HepG2 (cell line): Measurements from ENCODE around the gene DRAM1. TPM values are rescaled to one million over a fixed set of nuclear protein-coding genes. Genes with fewer than 3 reads are reported as not detected.

Experiments
- ATF4 ChIP-seq, 2 experiments: fragments of 450-650 bp in 1 of 2; sonication (generic) in 1 of 2; formaldehyde crosslinking; IDR thresholded peaks; 2 replicates each; pipeline versions ENCODE4 v1.5.0 to v1.8.0; 2020 to 2022; ENCODE audit warnings: mild to moderate bottlenecking in 1 of 2, missing genetic modification reagents in 1 of 2
- ATF7-NPFF ChIP-seq: sonication (generic); formaldehyde crosslinking; IDR thresholded peaks from 2 replicates; pipeline ENCODE4 v1.8.1; 2023; ENCODE audit warnings: mild to moderate bottlenecking, low read depth, missing genetic modification reagents, moderate library complexity
- ATM ChIP-seq: fragments of 450-650 bp; IDR thresholded peaks from 2 replicates; pipeline ENCODE4 v1.7.1; 2017; ENCODE audit warnings: mild to moderate bottlenecking, borderline replicate concordance
- CREB1 ChIP-seq, 2 experiments: fragments of 450-650 bp in 1 of 2; IDR thresholded peaks; 2 replicates each; pipeline ENCODE4 v1.6.1; 2016 to 2017; ENCODE audit warnings: control low read depth in 1 of 2, mild to moderate bottlenecking in 1 of 2, missing compliant biosample characterization in 1 of 2, missing genetic modification characterization in 1 of 2
- FOXC1 ChIP-seq: sonication (generic); formaldehyde crosslinking; IDR thresholded peaks from 2 replicates; pipeline ENCODE4 v1.8.0; 2022; ENCODE audit warnings: mild to moderate bottlenecking, missing genetic modification reagents, borderline replicate concordance
- FOXO1 ChIP-seq: sonication (generic); formaldehyde crosslinking; IDR thresholded peaks from 2 replicates; pipeline ENCODE4 v1.4.0; 2020; ENCODE audit warnings: missing genetic modification reagents
- GATAD2A ChIP-seq: IDR thresholded peaks from 2 replicates; pipeline ENCODE4 v1.6.1; 2016
- GMEB2 ChIP-seq: IDR thresholded peaks from 2 replicates; pipeline ENCODE4 v1.6.1; 2016; ENCODE audit warnings: missing biosample characterization, missing genetic modification reagents, low read depth
- KMT2A ChIP-seq: sonication (generic); formaldehyde crosslinking; IDR thresholded peaks from 2 replicates; pipeline ENCODE4 v1.4.0; 2020; ENCODE audit warnings: missing genetic modification reagents
- MAFG ChIP-seq: sonication (generic); formaldehyde crosslinking; IDR thresholded peaks from 2 replicates; pipeline ENCODE4 v1.5.1; 2020; ENCODE audit warnings: mild to moderate bottlenecking, missing genetic modification reagents
- NCOR1 ChIP-seq: fragments of 200-600 bp; sonication (generic); IDR thresholded peaks from 2 replicates; pipeline ENCODE4 v1.7.0; 2017; ENCODE audit warnings: antibody characterized with exemption, low read length, borderline replicate concordance
- PCBP2 ChIP-seq: fragments of 200-400 bp; formaldehyde crosslinking; optimal IDR thresholded peaks from 2 replicates; pipeline ENCODE3; 2018; ENCODE audit warnings: low read length, low read depth; ENCODE audit not compliant: poor library complexity, severe bottlenecking
- SP140L ChIP-seq: sonication (generic); formaldehyde crosslinking; IDR thresholded peaks from 2 replicates; pipeline ENCODE4 v1.4.0; 2020; ENCODE audit warnings: missing genetic modification reagents, borderline replicate concordance
- SRSF1 ChIP-seq: fragments of 200-400 bp; formaldehyde crosslinking; optimal IDR thresholded peaks from 2 replicates; pipeline ENCODE3; 2017; ENCODE audit warnings: mild to moderate bottlenecking, low read depth, low read length, moderate library complexity
- SRY ChIP-seq: sonication (generic); formaldehyde crosslinking; IDR thresholded peaks from 2 replicates; pipeline ENCODE4 v1.8.0; 2022; ENCODE audit warnings: mild to moderate bottlenecking, missing genetic modification reagents
- THAP11 ChIP-seq: IDR thresholded peaks from 2 replicates; pipeline ENCODE4 v1.6.1; 2016; ENCODE audit warnings: missing biosample characterization, missing genetic modification reagents
- ZFY ChIP-seq: sonication (generic); formaldehyde crosslinking; IDR thresholded peaks from 2 replicates; pipeline ENCODE4 v1.4.0; 2020; ENCODE audit warnings: missing genetic modification reagents
- ZNF124 ChIP-seq: sonication (generic); formaldehyde crosslinking; IDR thresholded peaks from 2 replicates; pipeline ENCODE4 v1.4.0; 2020; ENCODE audit warnings: missing genetic modification reagents
- ZNF207 ChIP-seq: fragments of 450-650 bp; IDR thresholded peaks from 2 replicates; pipeline ENCODE4 v1.6.1; 2016; ENCODE audit warnings: antibody characterized with exemption, borderline replicate concordance
- ZNF512 ChIP-seq: sonication (generic); formaldehyde crosslinking; IDR thresholded peaks from 2 replicates; pipeline ENCODE4 v1.4.0; 2020; ENCODE audit warnings: mild to moderate bottlenecking, missing genetic modification reagents
- ZNF543 ChIP-seq: sonication (generic); formaldehyde crosslinking; IDR thresholded peaks from 2 replicates; pipeline ENCODE4 v1.4.0; 2020; ENCODE audit warnings: mild to moderate bottlenecking, missing genetic modification reagents
- ZNF580 ChIP-seq: IDR thresholded peaks from 2 replicates; pipeline ENCODE4 v1.6.1; 2016; ENCODE audit warnings: low read depth, borderline replicate concordance
- ZNF691 ChIP-seq: sonication (generic); formaldehyde crosslinking; IDR thresholded peaks from 2 replicates; pipeline ENCODE4 v1.4.0; 2020; ENCODE audit warnings: missing genetic modification reagents, low read depth, mild to moderate bottlenecking, borderline replicate concordance
- ZNF7 ChIP-seq: IDR thresholded peaks from 2 replicates; pipeline ENCODE4 v1.6.1; 2016; ENCODE audit warnings: missing biosample characterization, missing genetic modification reagents
- ZNF841 ChIP-seq: sonication (generic); formaldehyde crosslinking; IDR thresholded peaks from 2 replicates; pipeline ENCODE4 v1.8.1; 2023; ENCODE audit warnings: missing genetic modification reagents, borderline replicate concordance
- polyA plus RNA-seq, 8 experiments: library from polyadenylated mRNA; depleted of rRNA in 3 of 8; stranded (reverse) in 7 of 8; unstranded in 1 of 8; fragments of >200 nt; fragmentation: Illumina TruSeq in 4 of 8; extraction: Trizol in 4 of 8; gene quantifications; 2 replicates each; pipeline versions ENCODE4 v1.2.1 to v1.2.3, GENCODE V29; 2011 to 2016; ENCODE audit warnings: low read depth in 4 of 8, missing spikeins in 1 of 8, mixed read lengths in 1 of 8; ENCODE audit not compliant: insufficient read depth in 1 of 8
- total RNA-seq, 5 experiments: library from RNA; depleted of rRNA; stranded (reverse); fragments of >200 nt; fragmentation: Illumina TruSeq; extraction: Trizol; gene quantifications; 2 replicates each; pipeline ENCODE4 v1.2.3, GENCODE V29; 2016; ENCODE audit warnings: low read depth in 1 of 5

The DRAM1 gene
- total and polyA plus RNA-seq, 2 of the 13 experiments (the other 11 are each of a cell fraction or from before 2014, with no cell fraction given): 20.9 to 32.6 TPM

- TF ChIP-seq ZNF841 (CRISPR knock-in tag): no peak
- peak; percentile 68; the same call in 1 of the 2 replicates for TF ChIP-seq ZNF580 (CRISPR knock-in tag)
- no peak for TF ChIP-seq FOXC1 (CRISPR knock-in tag)
- TF ChIP-seq MAFG (CRISPR knock-in tag): no peak
- TF ChIP-seq ZNF691 (CRISPR knock-in tag): no peak
- TF ChIP-seq ZNF512: no peak
- TF ChIP-seq ATM: no peak
- peak; percentile 46; the same call in 1 of the 2 replicates for TF ChIP-seq ZNF124
- no peak for TF ChIP-seq ZNF543
- TF ChIP-seq ATF7-NPFF (CRISPR knock-in tag): 0 out of 2 replicates have a peak, but pooled peaks have one; percentile 26
- no peak for TF ChIP-seq ZNF207
- no peak; a peak in 1 of 4 replicates for TF ChIP-seq ATF4 (CRISPR knock-in tag; IDR thresholded peaks at IDR 0.05)
- TF ChIP-seq GMEB2 (CRISPR knock-in tag): no peak
- no peak for TF ChIP-seq PCBP2
- TF ChIP-seq CREB1 (IDR thresholded peaks at IDR 0.05): no peak
- TF ChIP-seq CREB1 (CRISPR knock-in tag; IDR thresholded peaks at IDR 0.05): peak; percentile 35; the same call in 1 of the 2 replicates
- no peak for TF ChIP-seq NCOR1
- no peak for TF ChIP-seq SRY (CRISPR knock-in tag)
- no peak for TF ChIP-seq ZNF7
- TF ChIP-seq FOXO1 (CRISPR knock-in tag): peak; percentile 84; the same call in 1 of the 2 replicates
- no peak for TF ChIP-seq SRSF1
- peak; percentile 65; the same call in 1 of the 2 replicates for TF ChIP-seq KMT2A (CRISPR knock-in tag)
- peak; percentile 60; the same call in 1 of the 2 replicates for TF ChIP-seq THAP11 (CRISPR knock-in tag)
- TF ChIP-seq GATAD2A: peak; percentile 95
- TF ChIP-seq SP140L (CRISPR knock-in tag): 0 out of 2 replicates have a peak, but pooled peaks have one; percentile 32
- TF ChIP-seq ZFY (CRISPR knock-in tag): peak; percentile 44; the same call in 1 of the 2 replicates
These were observed 14.1 kb downstream of the DRAM1 start (continued) for GRCh38 chr12:101891462-101891971.
